HG02938 (cell line): ENCODE measurements around the gene PCNP.
"Not testable (repeated sequence)": the region's sequence is repeated elsewhere in the genome, so short reads cannot be mapped to it uniquely, and the experiment has no call there.

Source experiments
- ATAC-seq: cut with Tn5 transposase; IDR thresholded peaks from one replicate; pipeline ENCODE4 v1.9.1; 2021; ENCODE audit warnings: mild to moderate bottlenecking, moderate library complexity; ENCODE audit not compliant: unreplicated experiment

Gene PCNP

GRCh38 chr3:101573449-101574387, at the start of gene PCNP:
Gene PCNP, plus strand, starts transcription at chr3:101574180. Its CDS starts 36 bp downstream, at chr3:101574216.
- ATAC-seq = peak; percentile 82

GRCh38 chr3:101527441-101527840, 46.5 kb upstream of the PCNP start:
- no peak for ATAC-seq

GRCh38 chr3:101527906-101528305, 46.1 kb upstream of the PCNP start:
- ATAC-seq = no peak

- ATAC-seq = no peak
These were observed 43.9 kb upstream of the PCNP start for GRCh38 chr3:101529816-101530685.

GRCh38 chr3:101530686-101531047, 43.3 kb upstream of the PCNP start:
- no peak for ATAC-seq

GRCh38 chr3:101531473-101532086, 42.4 kb upstream of the PCNP start:
- ATAC-seq = no peak

- no peak for ATAC-seq
These were observed 41.0 kb upstream of the PCNP start for GRCh38 chr3:101532783-101533602.

GRCh38 chr3:101533603-101533968, 40.4 kb upstream of the PCNP start:
- no peak for ATAC-seq

- no peak for ATAC-seq
These were observed 38.8 kb upstream of the PCNP start for GRCh38 chr3:101535221-101535620.

GRCh38 chr3:101536266-101536665, 37.7 kb upstream of the PCNP start:
- no peak for ATAC-seq

GRCh38 chr3:101536955-101537354, 37.0 kb upstream of the PCNP start:
- ATAC-seq = not testable (repeated sequence)

GRCh38 chr3:101542957-101543356, 31.0 kb upstream of the PCNP start:
- ATAC-seq = no peak

- no peak for ATAC-seq
These were observed 29.7 kb upstream of the PCNP start for GRCh38 chr3:101544161-101544850.

- ATAC-seq = no peak
These were observed 25.4 kb upstream of the PCNP start for GRCh38 chr3:101548527-101549105.

- ATAC-seq = no peak
These were observed 24.5 kb upstream of the PCNP start for GRCh38 chr3:101549473-101549872.

- not testable (repeated sequence) for ATAC-seq
These were observed 22.5 kb upstream of the PCNP start for GRCh38 chr3:101551359-101552081.

GRCh38 chr3:101553381-101553780, 20.6 kb upstream of the PCNP start:
- not testable (repeated sequence) for ATAC-seq

- no peak for ATAC-seq
These were observed 17.9 kb upstream of the PCNP start for GRCh38 chr3:101556064-101556463.
